Dedifferentiated amniotic fluid mesenchymal stem cell (primary cell): Measurements from ENCODE around the gene PRDX2.

ENCODE experiments used
- DNase-seq: peaks from one replicate; pipeline ENCODE4 v3.0.0-alpha.2; 2016; ENCODE audit errors: extremely low spot score

The PRDX2 gene

DNA sequence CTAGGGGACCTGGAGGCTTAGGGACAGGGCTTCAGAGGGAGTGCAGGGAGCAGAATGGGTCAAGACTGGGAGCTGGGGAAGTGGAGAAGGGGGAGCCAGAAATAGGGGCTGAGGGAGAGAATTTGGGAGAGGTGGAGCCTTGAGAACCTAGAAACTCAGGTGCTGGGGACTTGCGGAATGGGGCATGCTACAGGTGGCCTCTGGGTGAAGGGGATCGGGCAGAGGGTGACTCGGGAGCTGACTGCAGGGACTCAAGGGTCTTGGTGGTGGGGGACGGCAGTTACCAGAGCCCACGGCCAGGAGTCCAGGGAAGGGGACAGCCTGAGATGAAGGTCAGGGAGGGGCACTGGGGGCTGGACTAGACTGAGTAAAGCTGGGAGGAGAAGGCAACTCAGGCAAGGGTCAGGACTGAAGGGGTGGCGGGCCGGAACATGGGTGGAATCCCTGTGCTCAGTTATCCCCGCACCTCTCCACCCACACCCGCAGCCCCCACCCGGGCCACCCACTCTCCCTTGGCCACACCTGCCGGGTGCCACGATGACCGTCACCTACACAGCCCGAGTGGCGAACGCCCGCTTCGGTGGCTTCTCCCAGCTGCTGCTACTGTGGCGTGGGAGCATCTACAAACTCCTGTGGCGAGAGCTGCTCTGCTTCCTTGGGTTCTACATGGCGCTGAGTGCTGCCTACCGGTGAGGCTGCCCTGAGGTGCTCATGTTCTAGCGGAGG is 49.4 kb downstream of the PRDX2 start:
- DNase-seq: no peak

DNA sequence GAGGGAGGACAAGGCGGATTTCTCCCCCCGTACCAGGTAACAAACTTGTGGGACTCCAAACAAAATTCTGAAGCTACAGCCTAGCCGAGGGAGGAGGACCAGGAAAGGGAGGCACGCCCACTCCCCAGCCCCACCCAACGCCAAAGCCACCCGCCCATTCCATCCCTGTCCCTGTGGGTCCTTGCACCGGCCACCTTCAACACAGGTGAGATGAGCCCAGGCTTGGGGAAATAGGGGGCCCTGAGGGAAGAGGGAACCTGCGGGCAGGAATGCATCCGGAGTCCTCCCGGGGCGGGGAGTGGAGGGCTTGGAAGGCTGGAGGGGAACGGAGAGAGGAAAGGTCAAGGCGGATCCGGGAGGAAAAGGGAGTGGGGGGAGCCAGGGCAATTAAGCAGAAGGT is 50.0 kb downstream of the PRDX2 start, which contains the start of gene BEST2:
BEST2 (plus strand) TSS at position 157 of the 400 bp plus-strand sequence. CDS start 802 bp downstream, outside the sequence.
- no peak for DNase-seq

DNA sequence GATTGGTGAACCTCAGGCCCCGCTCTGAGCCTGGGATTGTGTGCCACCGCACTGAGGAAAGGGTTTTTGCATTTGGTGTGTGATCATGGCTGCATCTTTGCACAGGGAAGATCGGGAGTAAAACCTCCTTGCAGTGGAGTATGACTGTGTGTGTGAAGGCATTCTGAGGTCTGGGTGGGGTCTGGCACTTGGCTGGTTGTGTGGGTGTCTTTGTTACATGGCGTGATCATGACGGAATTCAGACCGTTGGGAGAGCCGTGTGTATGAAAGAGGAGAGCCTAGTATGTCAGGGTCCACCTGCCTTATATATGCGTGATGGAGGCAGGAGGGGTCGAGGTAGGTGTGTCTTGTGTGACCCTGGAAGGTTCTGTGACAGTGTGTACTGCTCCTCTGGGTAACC is 50.7 kb downstream of the PRDX2 start:
- DNase-seq: no peak

GRCh38 chr19:12749938-12750521 is 51.6 kb downstream of the PRDX2 start:
- peak; percentile 28 for DNase-seq

- DNase-seq: no peak
Observed at GRCh38 chr19:12748489-12748888, 53.1 kb downstream of the PRDX2 start.
